ENCODE data around the gene CPM.
"Not testable (repeated sequence)": the region's sequence is repeated elsewhere in the genome, so short reads cannot be mapped to it uniquely, and the experiment has no call there.

The CPM gene

DNA sequence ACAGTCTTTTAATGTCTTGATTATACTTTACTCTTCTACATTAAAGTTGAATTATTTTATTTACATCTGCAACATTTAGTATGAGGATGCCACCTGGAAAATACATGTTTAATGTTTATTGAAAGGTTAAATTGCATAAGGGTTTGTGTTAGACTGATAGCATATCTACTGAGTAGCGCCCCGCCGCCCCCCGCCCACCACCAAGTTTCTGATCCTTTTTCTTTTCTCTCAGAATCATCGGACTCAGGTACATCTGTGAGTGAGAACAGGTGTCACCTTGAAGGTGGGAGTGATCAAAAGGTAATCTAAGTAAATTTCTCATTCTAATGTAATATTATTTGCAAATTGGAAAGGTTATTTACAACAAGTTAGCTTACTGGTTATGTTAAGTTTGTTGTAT lies 108.8 kb downstream of the CPM start:
- no peak overlapping the region for H3K4me3 ChIP-seq (ENCODE audit: low read depth, low read length)
- DNase-seq (ENCODE audit: low read depth), result no peak
- TF ChIP-seq CTCF (conservative IDR thresholded peaks at IDR 0.05; ENCODE audit: low read depth, low read length), result no peak

GRCh38 chr12:68823696-68824095 lies 109.3 kb downstream of the CPM start:
- peak; percentile 94 for DNase-seq (ENCODE audit: low read depth)
- TF ChIP-seq CTCF (conservative IDR thresholded peaks at IDR 0.05; ENCODE audit: low read depth, low read length), result no peak
- H3K4me3 ChIP-seq (ENCODE audit: low read depth, low read length), result no peak overlapping the region

DNA sequence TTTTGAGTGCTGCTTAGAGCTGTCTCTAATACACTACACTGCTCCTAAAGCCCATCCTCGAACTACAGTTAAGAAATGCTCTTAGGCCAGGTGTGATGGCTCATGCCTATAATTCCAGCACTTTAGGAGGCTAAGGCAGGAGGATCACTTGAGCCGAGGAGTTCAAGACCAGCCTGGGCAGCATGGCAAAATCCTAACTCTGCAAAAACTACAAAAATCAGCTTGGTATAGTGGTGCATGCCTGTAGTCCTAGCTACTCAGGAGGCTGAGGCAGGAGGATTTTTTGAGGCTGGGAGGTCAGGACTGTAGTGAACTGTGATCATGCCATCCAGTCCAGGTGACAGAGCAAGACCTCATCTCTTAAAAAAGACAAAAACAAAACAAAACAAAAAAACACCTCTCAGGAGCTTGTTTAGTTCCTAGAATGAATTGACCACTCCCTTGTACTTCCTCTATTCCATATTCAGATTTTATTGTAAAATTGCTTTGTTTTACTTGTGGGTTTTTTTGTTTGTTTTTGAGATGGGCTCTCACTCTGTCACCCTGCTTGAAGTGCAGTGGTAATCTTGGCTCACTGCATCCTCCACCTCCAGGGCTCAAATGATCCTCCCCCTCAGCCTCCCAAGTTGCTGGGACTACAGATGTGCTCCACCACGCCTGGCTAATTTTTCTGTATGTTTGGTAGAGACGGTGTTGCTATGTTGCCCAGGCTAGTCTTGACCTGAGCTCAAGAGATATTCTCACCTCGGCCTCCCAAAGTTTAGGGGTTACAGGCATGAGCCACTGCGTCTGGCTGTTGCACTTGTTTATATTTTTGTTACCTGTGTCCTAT lies 111.4 kb downstream of the CPM start:
- no peak overlapping the region for H3K4me3 ChIP-seq (ENCODE audit: low read depth, low read length)
- TF ChIP-seq CTCF (conservative IDR thresholded peaks at IDR 0.05; ENCODE audit: low read depth, low read length), result no peak
- DNase-seq (ENCODE audit: low read depth), result no peak

DNA sequence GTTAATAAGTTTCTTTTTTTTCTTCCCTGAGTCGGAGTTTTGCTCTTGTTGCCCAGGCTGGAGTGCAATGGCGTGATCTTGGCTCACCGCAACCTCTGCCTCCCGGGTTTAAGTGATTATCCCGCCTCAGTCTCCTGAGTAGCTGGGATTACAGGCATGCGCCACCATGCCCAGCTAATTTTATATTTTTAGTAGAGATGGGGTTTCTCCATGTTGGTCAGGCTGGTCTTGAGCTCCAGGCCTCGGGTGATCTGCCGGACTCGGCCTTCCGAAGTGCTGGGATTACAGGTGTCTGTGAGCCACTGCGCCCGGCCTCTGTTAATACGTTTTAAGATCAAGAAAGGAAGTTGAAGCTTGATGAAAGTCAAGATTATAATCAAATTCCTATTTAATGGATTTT lies 113.5 kb downstream of the CPM start:
- not testable (repeated sequence) for DNase-seq (ENCODE audit: low read depth); H3K4me3 ChIP-seq (ENCODE audit: low read depth, low read length)

DNA sequence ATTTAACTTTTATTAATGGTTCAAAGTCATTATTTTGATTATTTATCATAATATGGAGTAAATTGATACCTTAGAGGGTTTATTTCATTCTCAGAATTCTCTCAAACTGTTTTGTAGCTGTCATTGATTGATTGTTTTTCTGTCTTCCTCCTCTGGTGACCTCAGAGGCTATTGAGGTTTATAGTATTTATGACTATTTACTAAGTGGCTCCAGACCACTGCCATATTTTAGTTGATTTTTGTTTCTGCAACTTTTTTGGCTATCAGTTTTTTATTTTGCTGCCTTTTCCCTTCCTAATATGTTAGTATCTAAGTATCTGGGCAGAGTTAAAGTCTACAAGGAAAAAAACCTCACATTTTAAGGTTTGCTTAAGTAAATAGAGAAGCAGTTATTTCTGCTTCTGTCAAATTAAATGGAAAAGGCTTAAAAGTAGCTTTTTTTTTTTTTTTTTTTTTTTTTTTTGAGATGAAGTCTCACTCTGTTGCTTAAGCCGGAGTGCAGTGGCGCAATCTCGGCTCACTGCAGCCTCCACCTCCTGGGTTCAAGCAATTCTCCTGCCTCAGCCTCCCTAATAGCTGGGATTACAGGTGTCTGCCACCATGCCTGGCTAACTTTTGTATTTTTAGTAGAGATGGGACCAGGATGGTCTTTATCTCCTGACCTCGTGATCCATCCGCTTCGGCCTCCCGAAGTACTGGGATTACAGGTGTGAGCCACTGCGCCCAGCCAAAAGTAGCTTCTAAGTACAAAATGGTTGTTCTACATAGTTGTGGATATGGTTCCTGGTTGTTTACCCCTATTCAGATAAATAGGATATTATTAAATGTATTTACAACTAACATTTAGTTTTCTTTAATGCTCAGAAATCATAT lies 116.8 kb downstream of the CPM start:
- H3K4me3 ChIP-seq (ENCODE audit: low read depth, low read length), result no peak overlapping the region
- TF ChIP-seq CTCF (conservative IDR thresholded peaks at IDR 0.05; ENCODE audit: low read depth, low read length), result no peak
- DNase-seq (ENCODE audit: low read depth), result no peak

DNA sequence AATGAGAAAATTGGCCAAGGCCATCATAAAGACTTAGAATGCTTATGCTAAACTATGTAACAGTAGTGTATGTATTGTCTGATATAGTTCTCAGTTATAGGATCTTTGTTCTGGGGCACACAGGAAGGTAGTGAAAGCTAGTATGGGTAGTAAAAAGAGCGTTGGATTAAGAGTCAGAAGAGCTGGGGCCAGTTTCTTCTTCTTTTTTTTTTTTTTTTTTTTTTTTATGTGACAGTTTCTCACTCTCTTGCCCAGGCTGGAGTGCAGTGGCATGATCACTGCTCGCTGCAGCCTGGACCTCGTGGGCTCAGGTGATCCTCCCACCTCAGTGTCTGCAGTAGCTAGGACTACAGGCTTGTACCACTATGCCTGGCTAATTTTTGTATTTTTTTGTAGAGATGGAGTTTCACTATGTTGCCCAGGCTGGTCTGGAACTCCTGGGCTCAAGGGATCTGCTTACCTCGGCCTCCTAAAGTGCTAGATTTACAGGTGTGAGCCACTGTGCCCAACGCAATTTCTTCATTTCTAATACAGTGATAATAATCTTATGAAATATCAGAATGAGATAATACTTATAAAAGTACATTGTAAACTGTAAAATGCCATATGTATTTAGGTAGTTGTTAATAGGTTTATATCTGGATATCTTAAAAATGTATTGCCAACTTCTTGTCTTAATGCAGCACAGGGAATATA lies 117.6 kb downstream of the CPM start:
- DNase-seq (ENCODE audit: low read depth), result no peak
- H3K4me3 ChIP-seq (ENCODE audit: low read depth, low read length), result no peak overlapping the region
- no peak for TF ChIP-seq CTCF (conservative IDR thresholded peaks at IDR 0.05; ENCODE audit: low read depth, low read length)
